ENCODE results near the gene TCF21.

The TCF21 gene

DNA sequence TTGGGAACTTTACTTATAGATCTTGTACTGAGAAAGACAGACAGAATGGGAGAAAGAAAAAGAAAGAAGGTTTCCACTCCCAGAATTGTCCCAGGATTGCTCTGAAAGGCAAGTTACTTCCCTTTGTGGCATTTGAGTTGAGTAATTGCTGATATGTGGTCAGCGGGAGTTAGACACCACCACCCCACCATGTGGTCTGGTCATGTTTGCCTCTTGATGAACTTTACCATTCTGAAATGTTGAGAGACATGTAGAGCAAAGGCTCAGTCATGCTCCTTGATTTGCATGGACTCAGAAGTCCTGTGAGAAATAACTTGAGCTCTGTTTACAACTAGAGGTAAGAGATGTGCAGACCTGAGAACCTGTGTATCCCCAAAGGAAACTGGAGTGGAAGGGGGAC is 17.1 kb downstream of the TCF21 start:
- TF ChIP-seq, protein P1, sequence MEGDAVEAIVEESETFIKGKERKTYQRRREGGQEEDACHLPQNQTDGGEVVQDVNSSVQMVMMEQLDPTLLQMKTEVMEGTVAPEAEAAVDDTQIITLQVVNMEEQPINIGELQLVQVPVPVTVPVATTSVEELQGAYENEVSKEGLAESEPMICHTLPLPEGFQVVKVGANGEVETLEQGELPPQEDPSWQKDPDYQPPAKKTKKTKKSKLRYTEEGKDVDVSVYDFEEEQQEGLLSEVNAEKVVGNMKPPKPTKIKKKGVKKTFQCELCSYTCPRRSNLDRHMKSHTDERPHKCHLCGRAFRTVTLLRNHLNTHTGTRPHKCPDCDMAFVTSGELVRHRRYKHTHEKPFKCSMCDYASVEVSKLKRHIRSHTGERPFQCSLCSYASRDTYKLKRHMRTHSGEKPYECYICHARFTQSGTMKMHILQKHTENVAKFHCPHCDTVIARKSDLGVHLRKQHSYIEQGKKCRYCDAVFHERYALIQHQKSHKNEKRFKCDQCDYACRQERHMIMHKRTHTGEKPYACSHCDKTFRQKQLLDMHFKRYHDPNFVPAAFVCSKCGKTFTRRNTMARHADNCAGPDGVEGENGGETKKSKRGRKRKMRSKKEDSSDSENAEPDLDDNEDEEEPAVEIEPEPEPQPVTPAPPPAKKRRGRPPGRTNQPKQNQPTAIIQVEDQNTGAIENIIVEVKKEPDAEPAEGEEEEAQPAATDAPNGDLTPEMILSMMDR (IDR thresholded peaks at IDR 0.05), result no peak
- TF ChIP-seq ZFX (IDR thresholded peaks at IDR 0.05; ENCODE audit: borderline replicate concordance), result no peak
- H3K27ac ChIP-seq, result no peak overlapping the region

- H3K27ac ChIP-seq, result no peak overlapping the region
- TF ChIP-seq ZFX (IDR thresholded peaks at IDR 0.05; ENCODE audit: borderline replicate concordance), result no peak
- TF ChIP-seq, protein P1 (IDR thresholded peaks at IDR 0.05), result peak; percentile 95
These were observed 27.8 kb downstream of the TCF21 start for GRCh38 chr6:133916650-133917151.

DNA sequence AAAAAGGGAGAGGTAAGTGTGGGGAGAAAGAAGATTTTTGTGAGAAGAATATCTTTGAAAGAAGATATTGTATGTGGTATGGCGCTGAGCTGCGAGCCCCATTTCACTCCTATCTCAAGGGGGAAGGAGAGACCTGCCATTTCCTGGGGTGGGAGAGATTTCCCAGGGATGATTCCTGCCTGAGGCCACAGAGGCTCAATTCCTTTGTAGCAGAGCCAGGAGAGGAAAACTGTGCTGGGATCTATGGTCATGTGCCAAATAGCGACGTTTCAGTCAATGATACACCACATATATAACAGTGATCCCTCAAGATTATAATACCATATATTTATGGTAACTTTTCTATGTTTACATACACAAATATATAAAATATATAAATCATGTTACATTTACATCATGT is 28.9 kb downstream of the TCF21 start:
- no peak overlapping the region for H3K27ac ChIP-seq
- TF ChIP-seq ZFX (IDR thresholded peaks at IDR 0.05; ENCODE audit: borderline replicate concordance), result no peak
- TF ChIP-seq, protein P1 (IDR thresholded peaks at IDR 0.05), result no peak

GRCh38 chr6:133918208-133918930 is 29.5 kb downstream of the TCF21 start:
- H3K27ac ChIP-seq, result no peak overlapping the region

DNA sequence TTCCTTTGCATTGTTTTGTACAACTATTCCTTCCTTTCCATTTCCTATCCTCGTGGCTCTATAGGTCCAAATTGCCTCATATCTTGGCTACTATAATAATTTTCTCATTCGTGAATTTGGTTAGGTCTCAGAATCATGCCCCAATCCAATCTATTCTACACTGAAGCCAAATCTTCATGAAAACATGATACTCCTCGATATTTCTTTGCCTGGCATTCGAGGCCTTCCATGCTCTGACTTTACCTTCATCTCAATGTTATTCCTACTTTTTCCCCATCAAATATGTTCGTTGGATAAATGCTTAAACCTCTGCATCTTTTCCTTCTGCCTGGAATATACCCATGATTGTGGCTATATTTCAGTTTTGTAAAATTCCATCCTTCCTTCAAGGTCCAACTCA is 30.4 kb downstream of the TCF21 start:
- H3K27ac ChIP-seq, result no peak overlapping the region
- TF ChIP-seq ZFX (IDR thresholded peaks at IDR 0.05; ENCODE audit: borderline replicate concordance), result no peak
- TF ChIP-seq, protein P1 (IDR thresholded peaks at IDR 0.05), result no peak

More at GRCh38 chr6:133918208-133918930, 29.5 kb downstream of the TCF21 start:
- TF ChIP-seq, protein P1 (IDR thresholded peaks at IDR 0.05), result no peak
- TF ChIP-seq ZFX (IDR thresholded peaks at IDR 0.05; ENCODE audit: borderline replicate concordance), result no peak

DNA sequence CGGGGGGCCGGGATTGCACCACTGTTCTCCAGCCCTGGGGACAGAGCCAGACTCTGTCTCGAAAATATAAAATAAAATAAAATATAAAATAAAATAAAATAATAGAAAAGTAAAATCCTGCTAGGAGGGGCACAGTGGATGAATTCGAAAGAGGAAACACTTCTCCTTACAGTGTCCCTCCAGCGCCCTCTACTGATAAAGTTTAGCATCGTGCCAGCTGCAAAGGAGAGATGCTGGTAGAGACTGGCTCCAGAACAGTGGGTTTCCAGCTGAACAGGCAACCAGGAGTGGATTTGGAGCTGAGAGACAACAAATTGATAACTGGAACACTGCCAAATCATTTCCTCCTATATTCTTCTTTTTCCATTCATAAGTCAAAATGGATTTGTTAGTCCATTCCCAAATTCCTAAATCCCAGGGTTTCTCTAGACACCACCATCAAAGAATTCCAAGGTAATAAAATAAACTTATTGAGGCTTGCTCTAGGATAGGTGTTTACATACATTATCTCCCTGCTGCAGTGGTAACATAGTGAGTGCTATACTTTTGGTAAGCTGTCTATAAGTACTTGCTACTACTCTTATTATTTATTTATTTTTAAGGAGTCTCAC is 32.4 kb downstream of the TCF21 start:
- H3K27ac ChIP-seq, result no peak overlapping the region
- TF ChIP-seq, protein P1 (IDR thresholded peaks at IDR 0.05), result peak; percentile 84
- no peak for TF ChIP-seq ZFX (IDR thresholded peaks at IDR 0.05; ENCODE audit: borderline replicate concordance)

Measured in 22Rv1 (cell line).